ENCODE measurements around the gene ANKMY2.

DNA sequence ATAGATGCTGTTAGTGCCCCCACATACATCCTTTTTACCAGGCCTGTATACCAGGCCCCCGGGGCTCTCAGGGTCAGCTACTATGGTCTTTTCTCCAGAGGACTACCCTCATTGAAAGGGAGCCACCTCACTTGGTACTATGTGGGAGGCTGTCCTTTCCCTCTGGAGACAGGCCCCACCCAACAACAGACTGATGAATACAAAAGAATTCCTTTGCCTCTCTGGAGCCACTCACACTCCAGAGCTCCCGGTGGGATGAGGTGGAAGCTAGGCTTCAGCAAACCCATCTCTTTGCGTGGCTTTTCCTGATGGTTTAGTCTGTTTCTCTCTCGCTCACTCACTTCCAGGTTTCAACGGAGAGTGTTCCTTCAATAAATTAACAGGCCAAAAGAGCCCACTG lies 30.3 kb downstream of the ANKMY2 start:
- TF ChIP-seq POLR2AphosphoS5 (IDR thresholded peaks at IDR 0.05; ENCODE audit: borderline replicate concordance, low read depth, low read length) (no peak), EZH2 (IDR thresholded peaks at IDR 0.05) (no peak)
